Caco-2 (cell line): ENCODE measurements around the gene ZNF436. TPM values are rescaled to one million over a fixed set of nuclear protein-coding genes. Genes with fewer than 3 reads are reported as not detected.

ENCODE experiments used
- BruUV-seq: library from RNA; stranded (reverse); fragments of 400-500 nt; replicated peaks from 2 replicates; lab custom pipeline; 2021; lab: Mats Ljungman, UMichigan
- CTCF ChIA-PET: fragments of 300-600 bp; sonication (Branson Sonifier 250); formaldehyde crosslinking; loops from one replicate; lab custom pipeline; 2022; ENCODE audit warnings: antibody characterized with exemption; lab: Charles Lee
- POLR2A ChIA-PET: fragments of 300-600 bp; sonication (Branson Sonifier 250); formaldehyde crosslinking; loops from one replicate; lab custom pipeline; 2022; ENCODE audit warnings: antibody characterized with exemption; lab: Charles Lee
- DNase-seq, 2 experiments: peaks; one replicate each; pipeline versions ENCODE4 v3.0.0 to v3.0.0-alpha.2; 2020 to 2022
- H3K27me3 ChIP-seq: replicated peaks from 2 replicates; pipeline ENCODE4 v1.6.0; 2011; ENCODE audit warnings: low read length; ENCODE audit not compliant: control insufficient read depth, insufficient read depth
- H3K36me3 ChIP-seq: 2 replicates; pipeline ENCODE4 v1.5.1; 2011; ENCODE audit warnings: low read length; ENCODE audit not compliant: control insufficient read depth, insufficient read depth
- H3K4me1 ChIP-seq: fragments of 250-450 bp; sonication (Bioruptor Pico); 2 replicates; pipeline ENCODE4 v1.5.1; 2020; ENCODE audit warnings: mild to moderate bottlenecking
- H3K4me3 ChIP-seq: 2 replicates; pipeline ENCODE4 v1.5.1; 2011; ENCODE audit warnings: low read depth, mild to moderate bottlenecking, control low read depth, low read length
- H3K9me3 ChIP-seq: fragments of 250-450 bp; sonication (Bioruptor Pico); 2 replicates; pipeline ENCODE4 v1.5.1; 2020; ENCODE audit warnings: mild to moderate bottlenecking, moderate library complexity
- H3K27ac Mint-ChIP-seq: one replicate; pipeline ENCODE4 v1.8.0; 2022; ENCODE audit warnings: mixed read lengths; ENCODE audit not compliant: unreplicated experiment
- H3K27me3 Mint-ChIP-seq: one replicate; pipeline ENCODE4 v1.8.0; 2022; ENCODE audit warnings: mixed read lengths; ENCODE audit not compliant: insufficient read depth, unreplicated experiment
- H3K36me3 Mint-ChIP-seq: one replicate; pipeline ENCODE4 v1.8.0; 2022; ENCODE audit warnings: mild to moderate bottlenecking, mixed read lengths; ENCODE audit not compliant: insufficient read depth, unreplicated experiment
- H3K4me1 Mint-ChIP-seq: one replicate; pipeline ENCODE4 v1.8.0; 2022; ENCODE audit warnings: low read depth, mixed read lengths; ENCODE audit not compliant: unreplicated experiment
- H3K4me3 Mint-ChIP-seq: one replicate; pipeline ENCODE4 v1.8.0; 2022; ENCODE audit warnings: mild to moderate bottlenecking, moderate library complexity, mixed read lengths; ENCODE audit not compliant: unreplicated experiment
- H3K9me3 Mint-ChIP-seq: one replicate; pipeline ENCODE4 v1.8.0; 2022; ENCODE audit warnings: mixed read lengths; ENCODE audit not compliant: unreplicated experiment
- intact Hi-C: fragments of 100-400 bp; cut with micrococcal nuclease; formaldehyde crosslinking; loops from one replicate; pipeline ENCODE4 v1.10.0; 2022; ENCODE audit not compliant: unreplicated experiment
- total RNA-seq: library from RNA; stranded (reverse); gene quantifications from 2 replicates; pipeline ENCODE4 v1.2.3, GENCODE V29; 2022
- TF ChIP-seq, protein P1 (sequence below), 2 experiments: fragments of 200-600 bp in 1 of 2; IDR thresholded peaks; 1 replicate in 1 of 2; 2 replicates in 1 of 2; pipeline versions ENCODE4 v1.5.1 to v1.8.0; 2011 to 2022; ENCODE audit warnings: antibody characterized with exemption in 1 of 2, control low read depth in 1 of 2, inconsistent platforms in 1 of 2, low read depth in 1 of 2, low read length in 1 of 2, mild to moderate bottlenecking in 1 of 2, moderate library complexity in 1 of 2; ENCODE audit not compliant: insufficient read depth in 1 of 2, severe bottlenecking in 1 of 2, unreplicated experiment in 1 of 2

The ZNF436 gene
- total RNA-seq, 1 experiment from 2014 or later: 6.1 TPM

DNA sequence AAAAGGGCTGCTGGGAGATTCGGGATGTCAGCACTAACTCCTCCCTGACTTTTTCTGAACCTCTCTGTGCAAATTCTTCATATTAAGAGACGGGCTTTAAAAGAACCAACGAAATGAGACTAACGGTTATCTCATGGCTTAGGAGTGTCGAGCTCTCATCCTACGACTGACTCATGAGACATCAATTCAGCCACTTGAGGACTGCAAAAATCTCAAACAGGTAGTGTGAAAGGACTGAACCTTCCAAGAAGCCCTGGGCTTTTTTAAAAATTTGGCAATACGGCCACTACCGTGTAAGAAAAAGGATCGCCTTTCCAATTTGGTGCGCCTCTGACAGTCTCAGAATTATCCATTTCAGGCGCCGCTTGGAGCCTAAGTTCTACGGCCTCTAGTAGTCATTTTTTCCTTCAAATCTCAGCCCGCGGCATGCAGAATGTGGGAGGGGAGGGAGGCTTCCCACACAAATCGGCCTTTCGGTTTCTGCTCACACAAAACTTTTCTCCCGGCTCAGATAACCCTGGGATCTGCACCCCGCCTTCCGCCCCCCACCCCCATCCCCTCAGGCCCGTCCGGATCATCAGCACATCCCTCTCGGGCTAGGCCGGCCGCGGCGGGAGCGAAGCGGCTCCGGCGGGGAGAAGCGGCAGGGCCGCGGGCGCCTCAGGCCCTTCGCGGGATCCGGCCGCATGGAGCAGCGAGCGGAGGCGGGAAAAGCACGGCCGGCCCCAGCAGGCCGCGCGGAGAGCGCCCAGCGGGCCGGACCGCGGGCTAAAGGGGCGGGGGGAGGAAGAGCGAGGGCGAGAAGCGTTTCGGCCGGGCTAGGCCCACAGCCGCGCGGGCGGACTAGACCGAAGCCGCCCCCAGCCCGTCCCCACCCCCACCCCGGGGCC lies 26.2 kb downstream of the ZNF436 start:
- H3K36me3 Mint-ChIP-seq: peaks cover 43% of the 10 kb centered on the region
- peaks cover 19% of the 10 kb centered on the region for H3K4me1 ChIP-seq
- peak overlapping the region; percentile 70 for H3K4me3 ChIP-seq
- peaks cover 23% of the 10 kb centered on the region for H3K4me1 Mint-ChIP-seq
- H3K4me3 Mint-ChIP-seq: peak overlapping the region; percentile 96
- intact Hi-C loops: loop anchor here (1.0 to 10.0 kb wide), 3 partner anchors 25 to 191 kb away; partner anchors contain the start of gene E2F2
- no peaks in the 10 kb centered on the region for H3K27me3 Mint-ChIP-seq
- H3K9me3 Mint-ChIP-seq: no peaks in the 10 kb centered on the region
- no peaks in the 10 kb centered on the region for H3K36me3 ChIP-seq
- H3K9me3 ChIP-seq: no peaks in the 10 kb centered on the region
- ChIA-PET POLR2A (interaction anchor here (0.8 to 1.7 kb wide), 5 partner anchors 24 to 452 kb away, joined by 5 to 45 read pairs (median 11); partner anchors contain the start of gene ZNF436), CTCF (interaction anchor here (0.9 kb wide), 2 partner anchors 26 to 233 kb away, joined by 3 to 9 read pairs; partner anchors contain the start of gene ZNF436)
- TSS peak; percentile 32 for BruUV-seq
- TF ChIP-seq, protein P1, sequence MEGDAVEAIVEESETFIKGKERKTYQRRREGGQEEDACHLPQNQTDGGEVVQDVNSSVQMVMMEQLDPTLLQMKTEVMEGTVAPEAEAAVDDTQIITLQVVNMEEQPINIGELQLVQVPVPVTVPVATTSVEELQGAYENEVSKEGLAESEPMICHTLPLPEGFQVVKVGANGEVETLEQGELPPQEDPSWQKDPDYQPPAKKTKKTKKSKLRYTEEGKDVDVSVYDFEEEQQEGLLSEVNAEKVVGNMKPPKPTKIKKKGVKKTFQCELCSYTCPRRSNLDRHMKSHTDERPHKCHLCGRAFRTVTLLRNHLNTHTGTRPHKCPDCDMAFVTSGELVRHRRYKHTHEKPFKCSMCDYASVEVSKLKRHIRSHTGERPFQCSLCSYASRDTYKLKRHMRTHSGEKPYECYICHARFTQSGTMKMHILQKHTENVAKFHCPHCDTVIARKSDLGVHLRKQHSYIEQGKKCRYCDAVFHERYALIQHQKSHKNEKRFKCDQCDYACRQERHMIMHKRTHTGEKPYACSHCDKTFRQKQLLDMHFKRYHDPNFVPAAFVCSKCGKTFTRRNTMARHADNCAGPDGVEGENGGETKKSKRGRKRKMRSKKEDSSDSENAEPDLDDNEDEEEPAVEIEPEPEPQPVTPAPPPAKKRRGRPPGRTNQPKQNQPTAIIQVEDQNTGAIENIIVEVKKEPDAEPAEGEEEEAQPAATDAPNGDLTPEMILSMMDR (IDR thresholded peaks at IDR 0.05; ENCODE audit: insufficient read depth in 1 of 2, low read depth in 1 of 2, low read length in 1 of 2, severe bottlenecking in 1 of 2, unreplicated experiment in 1 of 2): no peak
- no peaks in the 10 kb centered on the region for H3K27me3 ChIP-seq
- peak; percentile 49 to 55 for DNase-seq
- H3K27ac Mint-ChIP-seq: peak overlapping the region; percentile 98

DNA sequence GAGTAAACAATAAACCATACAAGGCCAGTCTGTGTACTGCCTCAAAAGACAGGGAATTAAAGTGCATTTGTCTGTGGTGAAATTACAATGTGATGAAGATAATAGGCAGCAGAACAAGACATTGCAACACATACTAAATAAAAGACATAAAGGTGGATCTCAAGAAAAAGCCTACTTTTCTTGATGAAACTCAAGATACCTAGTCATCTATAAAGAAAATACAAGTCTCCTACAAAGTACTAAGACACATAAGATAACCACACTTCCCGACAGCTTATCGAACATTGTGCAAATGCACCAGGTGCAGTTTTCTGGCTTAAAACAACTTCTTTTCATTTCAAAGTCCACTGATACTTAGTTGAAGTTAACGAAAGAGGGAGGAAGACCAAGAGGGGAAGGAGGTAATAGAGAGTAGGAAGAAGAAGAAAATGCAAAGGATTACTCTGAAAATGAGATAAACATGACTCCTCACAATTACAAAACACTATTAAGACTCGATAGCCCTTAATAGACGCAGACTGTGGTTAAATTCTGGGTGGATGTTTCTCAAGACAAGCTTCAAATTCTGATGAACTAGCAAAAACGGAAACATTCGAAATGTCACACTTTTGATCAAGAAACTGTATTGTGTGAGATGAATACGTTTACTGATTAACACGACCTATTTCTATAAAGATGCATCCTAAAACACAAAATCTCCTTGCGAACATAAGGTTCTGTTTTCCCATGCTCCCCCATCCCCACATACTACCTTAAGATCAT lies 27.5 kb downstream of the ZNF436 start:
- TF ChIP-seq, protein P1 (IDR thresholded peaks at IDR 0.05; ENCODE audit: insufficient read depth in 1 of 2, low read depth in 1 of 2, low read length in 1 of 2, severe bottlenecking in 1 of 2, unreplicated experiment in 1 of 2): no peak
- Mint-ChIP-seq H3K9me3 (no peaks in the 10 kb centered on the region), H3K4me1 (peaks cover 23% of the 10 kb centered on the region), H3K27me3 (no peaks in the 10 kb centered on the region), H3K4me3 (peak overlapping the region; percentile 96), H3K27ac (peak overlapping the region; percentile 98), H3K36me3 (peaks cover 55% of the 10 kb centered on the region)
- intact Hi-C loops: loop anchor here (10.0 kb wide), 2 partner anchors 63 to 193 kb away; partner anchors contain the start of gene E2F2
- Histone ChIP-seq H3K4me3 (peak overlapping the region; percentile 70), H3K9me3 (no peaks in the 10 kb centered on the region), H3K4me1 (peaks cover 19% of the 10 kb centered on the region), H3K36me3 (no peaks in the 10 kb centered on the region), H3K27me3 (no peaks in the 10 kb centered on the region)
- BruUV-seq: no TSS peak
- ChIA-PET POLR2A (no interaction called here), CTCF (no interaction called here)
- no peak for DNase-seq

DNA sequence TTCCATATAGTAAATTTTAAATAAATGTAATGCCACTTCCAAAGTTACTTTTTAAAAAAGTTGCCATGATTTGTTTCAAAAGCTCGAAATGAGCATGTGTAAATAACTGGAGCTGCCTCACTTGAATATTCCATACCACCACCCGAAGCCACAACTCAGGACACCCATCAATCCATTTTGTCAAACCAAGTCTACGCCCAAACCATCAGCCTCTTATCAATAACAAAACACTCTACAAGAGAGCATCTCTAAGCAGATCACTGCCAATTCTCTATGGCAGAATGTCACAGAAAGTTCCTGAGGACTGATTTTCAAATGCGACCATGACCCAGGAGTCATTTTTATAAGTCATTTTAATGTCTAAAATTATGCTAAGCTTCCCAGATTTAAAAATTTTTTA lies 30.0 kb downstream of the ZNF436 start:
- intact Hi-C loops: loop anchor here (10.0 kb wide), 2 partner anchors 65 to 195 kb away; partner anchors contain the start of gene E2F2
- ChIA-PET POLR2A (no interaction called here), CTCF (no interaction called here)
- no TSS peak for BruUV-seq
- Mint-ChIP-seq H3K4me1 (peaks cover 16% of the 10 kb centered on the region), H3K27ac (no peak overlapping the region), H3K27me3 (no peaks in the 10 kb centered on the region), H3K4me3 (no peak overlapping the region), H3K9me3 (no peaks in the 10 kb centered on the region), H3K36me3 (peaks cover 70% of the 10 kb centered on the region)
- H3K9me3 ChIP-seq: no peaks in the 10 kb centered on the region
- TF ChIP-seq, protein P1 (IDR thresholded peaks at IDR 0.05; ENCODE audit: insufficient read depth in 1 of 2, low read depth in 1 of 2, low read length in 1 of 2, severe bottlenecking in 1 of 2, unreplicated experiment in 1 of 2): no peak
- no peak overlapping the region for H3K4me3 ChIP-seq
- no peak for DNase-seq
- peaks cover 19% of the 10 kb centered on the region for H3K4me1 ChIP-seq
- H3K27me3 ChIP-seq: no peaks in the 10 kb centered on the region
- no peaks in the 10 kb centered on the region for H3K36me3 ChIP-seq
